ENCODE measurements around the gene MTHFD1L. TPM values are rescaled to one million over a fixed set of nuclear protein-coding genes. Genes with fewer than 3 reads are reported as not detected.

MTHFD1L gene
- total and polyA plus RNA-seq, 9 of the 15 experiments (the other 6 are each of a cell fraction or from before 2014, with no cell fraction given), result 20.9 to 128 (median 61.0) TPM

- no peak overlapping the region for H3K4me2 ChIP-seq (ENCODE audit: insufficient read depth, low read length)
- no peaks in the 10 kb centered on the region for H3K9me1 ChIP-seq (ENCODE audit: control insufficient read depth, insufficient read depth, low read length)
- H3K36me3 ChIP-seq (ENCODE audit: control insufficient read depth, insufficient read depth, low read length), result peaks cover 49% of the 10 kb centered on the region; the same call in 1 of the 3 replicates
- FAIRE-seq (no peak), ATAC-seq (no peak), DNase-seq (ENCODE audit: extremely low read depth in 1 of 4, low spot score in 3 of 4) (no peak)
- H3K27me3 ChIP-seq (ENCODE audit: control insufficient read depth in 2 of 2, insufficient read depth in 2 of 2, low read length in 2 of 2), result no peaks in the 10 kb centered on the region
- no peak overlapping the region for H3K27ac ChIP-seq (ENCODE audit: extremely low read depth, low read depth, low read length)
- WGBS (ENCODE audit: insufficient coverage, low coverage, missing lambda C conversion rate), result 90% methylated on average over 2 of the region's 2 CpGs
- H3K9ac ChIP-seq (ENCODE audit: insufficient read depth in 1 of 2, low read depth in 2 of 2, low read length in 2 of 2), result no peak overlapping the region
- in situ Hi-C loops (cut with MboI) (no loop called here), intact Hi-C loops (cut with micrococcal nuclease) (no loop called here)
- ChIA-PET POLR2A (no interaction called here), CTCF (ENCODE audit: low intra/inter-chr PET ratio) (no interaction called here)
- H3K79me2 ChIP-seq (ENCODE audit: control insufficient read depth, insufficient read depth, low read length), result no peaks in the 10 kb centered on the region
- no TSS peak for BruUV-seq (replicated peaks)
- TF ChIP-seq, protein P1, sequence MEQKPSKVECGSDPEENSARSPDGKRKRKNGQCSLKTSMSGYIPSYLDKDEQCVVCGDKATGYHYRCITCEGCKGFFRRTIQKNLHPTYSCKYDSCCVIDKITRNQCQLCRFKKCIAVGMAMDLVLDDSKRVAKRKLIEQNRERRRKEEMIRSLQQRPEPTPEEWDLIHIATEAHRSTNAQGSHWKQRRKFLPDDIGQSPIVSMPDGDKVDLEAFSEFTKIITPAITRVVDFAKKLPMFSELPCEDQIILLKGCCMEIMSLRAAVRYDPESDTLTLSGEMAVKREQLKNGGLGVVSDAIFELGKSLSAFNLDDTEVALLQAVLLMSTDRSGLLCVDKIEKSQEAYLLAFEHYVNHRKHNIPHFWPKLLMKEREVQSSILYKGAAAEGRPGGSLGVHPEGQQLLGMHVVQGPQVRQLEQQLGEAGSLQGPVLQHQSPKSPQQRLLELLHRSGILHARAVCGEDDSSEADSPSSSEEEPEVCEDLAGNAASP (IDR thresholded peaks at IDR 0.05), result no peak
- H3K9me3 ChIP-seq (replicated peaks; ENCODE audit: control insufficient read depth, insufficient read depth, low read depth, low read length), result no peaks in the 10 kb centered on the region
- H4K20me1 ChIP-seq (replicated peaks; ENCODE audit: control insufficient read depth, insufficient read depth, low read length), result no peaks in the 10 kb centered on the region
- H3K4me3 ChIP-seq, result no peak overlapping the region
- H3K4me1 ChIP-seq (replicated peaks in 1 of 2; ENCODE audit: control insufficient read depth in 2 of 2, insufficient read depth in 2 of 2, low read length in 2 of 2), result 0 out of 5 replicates have a peak, but pooled peaks cover 0 to 3% of the 10 kb centered on the region in 2 experiments
- no peak overlapping the region for H2AFZ ChIP-seq (ENCODE audit: low read depth, low read length)
Measured at GRCh38 chr6:150962436-150962835, 96.9 kb downstream of the MTHFD1L start.

DNA sequence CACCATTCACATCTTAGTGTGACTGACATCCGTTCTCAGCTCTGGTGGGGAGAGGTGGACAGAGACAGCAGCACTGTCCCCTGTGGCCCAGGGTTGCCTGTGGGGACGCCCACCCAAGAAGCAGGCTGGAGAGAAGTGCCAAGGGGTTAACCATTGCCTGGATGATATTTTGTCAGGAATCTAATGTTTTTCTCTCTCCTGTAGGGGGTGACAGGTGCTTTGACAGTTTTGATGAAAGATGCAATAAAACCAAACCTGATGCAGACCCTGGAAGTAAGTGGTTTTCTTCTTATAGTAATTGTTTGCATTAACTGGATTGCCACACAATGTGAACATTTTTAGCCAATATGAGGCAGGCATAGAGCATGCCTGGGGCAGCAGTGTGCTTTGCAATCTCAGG, 99.3 kb downstream of the MTHFD1L start:
- ATAC-seq, result no peak
- CTCF ChIA-PET (ENCODE audit: low intra/inter-chr PET ratio), result no interaction called here
- WGBS (ENCODE audit: insufficient coverage, low coverage, missing lambda C conversion rate), result 90% methylated on average over 2 of the region's 2 CpGs
- POLR2A ChIA-PET, result no interaction called here
- no TSS peak for BruUV-seq (replicated peaks)
- FAIRE-seq, result no peak
- no peak overlapping the region for H3K4me3 ChIP-seq
- H3K79me2 ChIP-seq (ENCODE audit: control insufficient read depth, insufficient read depth, low read length), result no peaks in the 10 kb centered on the region
- DNase-seq (ENCODE audit: extremely low read depth in 1 of 4, low spot score in 3 of 4), result no peak
- peak in 1 of 3 experiments; percentile 7; a peak in 1 of 6 replicates for TF ChIP-seq CTCF (IDR thresholded peaks at IDR 0.05 in 2 of 3, conservative IDR thresholded peaks at IDR 0.05 in 1 of 3; ENCODE audit: insufficient read depth in 2 of 3, low read depth in 1 of 3, low read length in 3 of 3)
- TF ChIP-seq, protein P1 (IDR thresholded peaks at IDR 0.05), result no peak
- no peaks in the 10 kb centered on the region for H4K20me1 ChIP-seq (replicated peaks; ENCODE audit: control insufficient read depth, insufficient read depth, low read length)
- no peaks in the 10 kb centered on the region for H3K27me3 ChIP-seq (ENCODE audit: control insufficient read depth in 2 of 2, insufficient read depth in 2 of 2, low read length in 2 of 2)
- peaks cover 42% of the 10 kb centered on the region; the same call in 1 of the 3 replicates for H3K36me3 ChIP-seq (ENCODE audit: control insufficient read depth, insufficient read depth, low read length)
- H3K9me3 ChIP-seq (replicated peaks; ENCODE audit: control insufficient read depth, insufficient read depth, low read depth, low read length), result no peaks in the 10 kb centered on the region
- in situ Hi-C loops (cut with MboI), result no loop called here
- H3K4me1 ChIP-seq (replicated peaks in 1 of 2; ENCODE audit: control insufficient read depth in 2 of 2, insufficient read depth in 2 of 2, low read length in 2 of 2), result 0 out of 5 replicates have a peak, but pooled peaks cover 0 to 3% of the 10 kb centered on the region in 2 experiments
- H2AFZ ChIP-seq (ENCODE audit: low read depth, low read length), result no peak overlapping the region
- no peak overlapping the region for H3K9ac ChIP-seq (ENCODE audit: insufficient read depth in 1 of 2, low read depth in 2 of 2, low read length in 2 of 2)
- H3K27ac ChIP-seq (ENCODE audit: extremely low read depth, low read depth, low read length), result no peak overlapping the region
- no peaks in the 10 kb centered on the region for H3K9me1 ChIP-seq (ENCODE audit: control insufficient read depth, insufficient read depth, low read length)
- H3K4me2 ChIP-seq (ENCODE audit: insufficient read depth, low read length), result no peak overlapping the region
- intact Hi-C loops (cut with micrococcal nuclease), result no loop called here

Data from K562 (cell line).